ENCODE measurements around the gene GPR162.
A peak's percentile ranks its signal among the peaks of the same experiment; 100 is the strongest.

- TF ChIP-seq BHLHE40 (IDR thresholded peaks at IDR 0.05; ENCODE audit: low read depth, low read length), result no peak
- TF ChIP-seq CTCF (conservative IDR thresholded peaks at IDR 0.05; ENCODE audit: low read depth, low read length), result no peak
- TF ChIP-seq CEBPB (IDR thresholded peaks at IDR 0.05; ENCODE audit: low read depth, low read length), result no peak
- TF ChIP-seq MAZ (IDR thresholded peaks at IDR 0.05; ENCODE audit: borderline replicate concordance, low read depth, low read length), result peak; percentile 33; the same call in 1 of the 2 replicates
- TF ChIP-seq USF2 (IDR thresholded peaks at IDR 0.05; ENCODE audit: low read depth, low read length), result no peak
- TF ChIP-seq POLR2A (IDR thresholded peaks at IDR 0.05; ENCODE audit: low read depth, low read length), result 0 out of 2 replicates have a peak, but pooled peaks have one; percentile 0
- no peak for TF ChIP-seq MXI1 (IDR thresholded peaks at IDR 0.05; ENCODE audit: borderline replicate concordance, low read depth, low read length)
- no peak for TF ChIP-seq CHD1 (IDR thresholded peaks at IDR 0.05; ENCODE audit: low read depth, low read length)
- no peak for TF ChIP-seq SMC3 (IDR thresholded peaks at IDR 0.05; ENCODE audit: low read depth, low read length)
Observed at GRCh38 chr12:6871052-6871957, 49.7 kb downstream of the GPR162 start.

All from IMR-90 (cell line).